Omental fat pad (tissue), 4 donors: ENCODE data around the gene OSBPL6. TPM values are rescaled to one million over a fixed set of nuclear protein-coding genes. Genes with fewer than 3 reads are reported as not detected.

Experiments
- ATAC-seq: fragments of 150-250 bp; one replicate; pipeline ENCODE4 v1.9.1; 2016; ENCODE audit warnings: mild to moderate bottlenecking, moderate library complexity; ENCODE audit not compliant: low FRiP score
- DNase-seq: peaks from one replicate; pipeline ENCODE4 v3.0.0-alpha.2; 2019; ENCODE audit warnings: low spot score
- total RNA-seq, 4 donors: library from RNA; depleted of rRNA; stranded (reverse); fragments of >200 nt; gene quantifications; one replicate each; pipeline ENCODE4 v1.1.0, GENCODE V29; 2016
- TF ChIP-seq, protein P1 (sequence below), 3 donors: fragments of 450-650 bp; IDR thresholded peaks; one replicate each; pipeline ENCODE4 v1.5.1; 2016 to 2017; ENCODE audit warnings: antibody characterized with exemption in 3 of 3, mild to moderate bottlenecking in 3 of 3, moderate library complexity in 2 of 3

Gene OSBPL6
- total RNA-seq, 4 donors from 2014 or later, result 1.1 to 2.0 (median 1.6) TPM

DNA sequence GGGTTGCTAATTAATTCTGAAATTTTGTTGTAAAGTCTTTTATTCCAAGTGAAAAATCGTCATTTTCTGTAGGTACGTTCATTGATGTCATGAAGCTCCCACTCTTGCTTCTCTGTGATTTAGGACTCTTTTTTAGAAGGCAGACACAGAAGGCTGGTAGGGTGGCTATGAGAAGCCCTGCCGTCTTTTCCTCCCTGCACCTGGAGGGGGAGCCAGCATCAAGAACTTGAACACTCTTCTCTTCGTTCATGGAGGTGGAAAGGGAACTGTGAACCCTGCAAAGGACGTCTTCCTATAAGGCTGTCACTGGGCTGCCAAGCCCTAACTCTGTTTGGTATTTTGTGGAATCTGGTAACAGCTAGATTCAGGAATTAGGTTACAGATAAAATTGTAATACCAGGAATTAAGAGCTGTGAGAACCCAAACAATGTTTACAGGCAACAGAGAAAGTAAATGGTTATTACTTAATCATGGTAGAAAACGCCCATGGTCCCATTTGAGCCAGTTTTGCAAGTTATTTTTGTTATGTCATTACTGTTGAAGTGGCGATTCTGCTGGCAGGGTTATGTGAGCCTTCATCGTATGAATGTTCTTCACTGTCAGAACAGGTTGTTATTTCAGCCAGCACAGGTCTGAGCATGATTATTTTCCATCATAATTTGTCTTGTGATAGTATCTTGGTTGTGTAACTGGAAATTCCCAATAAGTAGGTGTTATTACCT lies 112.2 kb downstream of the OSBPL6 start:
- no peak for DNase-seq
- ATAC-seq, result no peak
- TF ChIP-seq, protein P1, sequence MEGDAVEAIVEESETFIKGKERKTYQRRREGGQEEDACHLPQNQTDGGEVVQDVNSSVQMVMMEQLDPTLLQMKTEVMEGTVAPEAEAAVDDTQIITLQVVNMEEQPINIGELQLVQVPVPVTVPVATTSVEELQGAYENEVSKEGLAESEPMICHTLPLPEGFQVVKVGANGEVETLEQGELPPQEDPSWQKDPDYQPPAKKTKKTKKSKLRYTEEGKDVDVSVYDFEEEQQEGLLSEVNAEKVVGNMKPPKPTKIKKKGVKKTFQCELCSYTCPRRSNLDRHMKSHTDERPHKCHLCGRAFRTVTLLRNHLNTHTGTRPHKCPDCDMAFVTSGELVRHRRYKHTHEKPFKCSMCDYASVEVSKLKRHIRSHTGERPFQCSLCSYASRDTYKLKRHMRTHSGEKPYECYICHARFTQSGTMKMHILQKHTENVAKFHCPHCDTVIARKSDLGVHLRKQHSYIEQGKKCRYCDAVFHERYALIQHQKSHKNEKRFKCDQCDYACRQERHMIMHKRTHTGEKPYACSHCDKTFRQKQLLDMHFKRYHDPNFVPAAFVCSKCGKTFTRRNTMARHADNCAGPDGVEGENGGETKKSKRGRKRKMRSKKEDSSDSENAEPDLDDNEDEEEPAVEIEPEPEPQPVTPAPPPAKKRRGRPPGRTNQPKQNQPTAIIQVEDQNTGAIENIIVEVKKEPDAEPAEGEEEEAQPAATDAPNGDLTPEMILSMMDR (IDR thresholded peaks at IDR 0.05), result no peak

DNA sequence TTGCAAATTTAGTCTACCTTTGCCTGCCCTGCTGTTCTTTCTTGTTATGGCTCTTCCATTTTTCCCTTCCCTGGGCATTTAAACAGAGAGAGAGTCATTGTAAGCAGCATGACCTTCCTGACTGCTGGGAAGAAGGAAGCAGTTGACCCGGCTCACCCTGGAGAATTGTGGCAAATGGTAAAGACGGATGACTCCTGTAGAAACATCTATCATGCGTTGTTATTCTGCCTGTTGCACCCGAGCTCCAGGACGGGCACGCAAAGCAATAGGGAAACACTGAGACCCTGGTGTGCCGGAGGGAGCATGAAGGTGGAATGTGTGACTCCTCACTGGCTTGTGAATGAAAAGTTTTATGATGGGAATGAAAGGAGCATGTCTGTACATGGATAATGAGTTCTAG lies 113.3 kb downstream of the OSBPL6 start:
- TF ChIP-seq, protein P1 (IDR thresholded peaks at IDR 0.05), result no peak
- no peak for ATAC-seq
- DNase-seq, result no peak

DNA sequence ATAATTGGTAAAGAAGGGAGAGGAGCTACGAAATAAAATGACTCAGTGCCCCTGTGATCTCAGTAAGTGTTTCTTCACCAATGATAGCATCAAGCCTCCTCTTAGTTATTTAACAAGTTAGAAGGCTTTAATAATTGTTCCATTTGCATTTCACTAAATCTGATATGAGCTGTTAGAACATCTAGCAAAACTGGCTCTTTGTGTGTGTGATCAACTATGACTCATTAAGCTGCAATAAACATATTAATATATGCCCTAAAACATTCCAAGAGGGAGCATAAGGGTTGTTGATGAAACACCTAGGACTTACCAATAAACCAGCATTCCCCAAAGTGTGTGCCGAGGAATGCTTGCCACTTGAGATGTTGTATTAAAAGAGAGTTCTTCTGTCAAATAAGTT lies 115.2 kb downstream of the OSBPL6 start:
- DNase-seq (no peak), ATAC-seq (no peak)
- TF ChIP-seq, protein P1 (IDR thresholded peaks at IDR 0.05), result no peak

DNA sequence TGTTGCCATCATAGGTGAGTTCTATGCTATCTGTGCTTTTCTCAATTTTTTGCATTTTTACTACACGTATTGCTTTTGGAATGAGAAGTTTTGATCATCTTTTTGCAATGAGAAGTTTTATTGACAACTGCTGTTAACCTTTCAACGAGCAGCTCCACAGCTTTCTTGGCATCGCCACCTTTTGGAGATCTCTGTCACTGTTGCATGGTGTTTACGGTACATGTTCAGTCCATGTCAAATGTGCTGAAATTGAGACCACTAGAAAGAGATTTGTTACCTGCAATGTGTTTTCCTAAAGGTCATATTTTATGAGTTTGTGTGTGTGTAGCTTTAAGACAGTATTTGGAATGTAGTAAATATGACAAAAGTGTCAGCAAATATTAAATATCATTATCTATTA lies 120.8 kb downstream of the OSBPL6 start:
- TF ChIP-seq, protein P1 (IDR thresholded peaks at IDR 0.05), result no peak
- no peak for ATAC-seq

DNA sequence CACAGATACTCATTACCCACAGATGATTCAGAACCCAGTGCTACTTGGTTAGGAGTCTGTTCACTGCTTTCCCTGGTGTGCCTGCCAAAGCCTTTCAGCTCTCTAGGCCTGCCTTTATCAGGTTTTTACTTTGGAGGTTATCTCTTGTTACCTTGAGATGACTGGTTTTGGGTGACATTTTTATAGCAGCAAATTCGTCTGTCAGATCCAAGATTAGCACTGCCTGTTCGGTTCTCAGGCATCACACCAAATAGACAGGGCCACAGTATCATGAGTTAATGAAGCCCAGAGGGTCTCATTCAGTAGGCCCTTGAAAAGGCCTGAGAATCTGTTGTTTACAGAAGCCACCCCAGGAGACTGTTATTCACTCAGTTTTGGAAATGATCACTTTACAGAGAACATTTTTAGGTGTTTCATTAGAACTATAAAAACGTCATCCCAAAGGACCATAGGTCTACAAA lies 121.2 kb downstream of the OSBPL6 start:
- DNase-seq (no peak), ATAC-seq (no peak)
- TF ChIP-seq, protein P1 (IDR thresholded peaks at IDR 0.05), result no peak

More for the DNA sequence above, 120.8 kb downstream of the OSBPL6 start:
- DNase-seq, result no peak

DNA sequence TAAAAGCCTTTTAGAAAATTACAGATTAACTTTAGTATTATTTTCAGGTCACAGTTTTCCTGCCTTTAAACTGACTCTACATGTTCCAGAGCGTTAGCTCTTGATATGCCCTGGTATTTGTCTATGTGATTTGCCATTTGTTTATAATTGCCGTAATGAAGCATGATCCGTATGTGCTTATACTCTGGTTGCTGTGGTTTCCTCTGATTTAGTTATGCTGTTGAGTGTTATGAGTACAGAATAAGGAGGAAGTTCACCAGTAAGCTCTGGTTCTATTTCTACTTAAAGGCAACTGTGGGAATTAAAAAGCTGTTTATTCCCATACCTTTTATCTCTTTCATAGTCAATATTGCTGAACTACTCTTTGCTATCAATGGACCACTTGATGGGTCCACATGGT lies 123.5 kb downstream of the OSBPL6 start:
- TF ChIP-seq, protein P1 (IDR thresholded peaks at IDR 0.05), result no peak
- DNase-seq (no peak), ATAC-seq (no peak)

DNA sequence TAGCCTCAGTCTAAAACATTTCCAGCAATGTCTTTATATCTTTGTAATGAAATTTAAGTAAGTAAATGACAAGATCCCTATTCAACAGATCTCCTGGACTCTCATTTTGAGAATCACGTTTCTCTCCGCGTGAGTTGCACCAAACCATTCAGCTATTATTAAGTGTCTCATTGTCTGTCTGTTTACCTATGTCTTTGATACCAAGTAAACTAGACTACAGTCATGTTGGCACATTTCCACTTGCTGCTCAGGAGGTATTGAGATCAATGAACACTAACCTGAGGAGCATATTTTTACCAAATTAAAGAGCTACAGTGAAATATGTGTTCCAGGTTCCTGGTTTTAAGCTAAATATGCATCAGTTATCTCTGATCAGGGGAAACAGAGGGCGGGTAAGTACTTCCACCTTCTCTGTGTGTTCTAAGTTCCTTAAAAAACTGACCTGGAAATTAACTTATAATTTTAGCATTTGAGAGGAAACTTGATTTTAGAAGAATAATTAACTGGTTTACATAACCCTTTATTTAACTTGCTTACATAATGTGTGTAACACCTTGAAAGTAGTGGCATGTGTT lies 125.8 kb downstream of the OSBPL6 start:
- TF ChIP-seq, protein P1 (IDR thresholded peaks at IDR 0.05), result no peak
- DNase-seq (no peak), ATAC-seq (no peak)
